GM12872 (cell line): ENCODE measurements around the gene RAB3GAP1.

ENCODE experiments used
- CTCF ChIP-seq: IDR thresholded peaks from 3 replicates; pipeline ENCODE4 v1.5.1; 2011; ENCODE audit warnings: low read depth, mild to moderate bottlenecking, low read length, moderate library complexity; ENCODE audit not compliant: insufficient read depth

RAB3GAP1 gene

GRCh38 chr2:135059577-135059976 lies 7.5 kb downstream of the RAB3GAP1 start:
- TF ChIP-seq CTCF, result no peak

GRCh38 chr2:135063210-135063609 lies 11.1 kb downstream of the RAB3GAP1 start:
- no peak for TF ChIP-seq CTCF

DNA sequence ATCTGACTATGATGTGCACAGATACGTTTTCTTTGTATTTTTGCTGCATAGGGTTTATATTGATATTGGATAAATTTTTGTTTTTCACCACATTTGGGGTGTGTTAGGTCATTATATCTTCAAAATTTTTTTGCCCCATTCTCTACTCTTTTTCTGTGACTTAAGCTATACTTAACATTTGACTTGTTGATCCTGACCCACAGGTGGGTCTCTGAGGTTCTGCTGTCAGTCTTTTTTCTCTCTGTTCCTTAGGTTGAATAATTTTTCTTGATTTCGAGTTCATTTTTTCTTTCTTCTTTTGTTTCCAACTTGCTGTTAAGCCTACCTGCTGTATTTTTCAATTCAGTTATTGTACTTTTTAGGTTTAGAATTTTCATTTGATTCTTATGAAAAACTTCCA lies 12.1 kb downstream of the RAB3GAP1 start:
- no peak for TF ChIP-seq CTCF

GRCh38 chr2:135066710-135067109 lies 14.6 kb downstream of the RAB3GAP1 start:
- no peak for TF ChIP-seq CTCF

GRCh38 chr2:135072125-135072997 lies 20.3 kb downstream of the RAB3GAP1 start:
- TF ChIP-seq CTCF, result no peak

GRCh38 chr2:135074216-135074615 lies 22.1 kb downstream of the RAB3GAP1 start:
- TF ChIP-seq CTCF, result no peak

- TF ChIP-seq CTCF, result no peak
Measured at GRCh38 chr2:135076556-135076955, 24.5 kb downstream of the RAB3GAP1 start.

DNA sequence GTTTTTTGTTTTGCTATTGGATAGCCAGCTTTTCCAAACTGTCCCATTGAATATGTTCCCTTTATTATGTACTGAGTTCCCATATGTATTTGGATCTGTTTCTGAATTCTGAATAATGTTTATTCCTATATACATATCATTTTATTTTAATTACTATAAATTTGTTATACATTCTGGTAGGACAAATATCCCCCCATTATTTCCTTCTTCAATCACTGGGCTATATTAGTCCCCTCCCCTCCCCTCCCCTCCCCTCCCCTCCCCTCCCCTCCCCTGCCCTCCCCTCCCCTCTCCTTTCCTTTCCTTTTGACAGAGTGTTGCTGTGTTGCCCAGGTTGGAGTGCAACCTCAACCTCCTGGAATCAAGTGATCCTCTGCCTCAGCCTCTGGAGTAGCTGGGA lies 26.3 kb downstream of the RAB3GAP1 start:
- no peak for TF ChIP-seq CTCF
